ENCODE measurements around the gene ZNF804A.

DNA sequence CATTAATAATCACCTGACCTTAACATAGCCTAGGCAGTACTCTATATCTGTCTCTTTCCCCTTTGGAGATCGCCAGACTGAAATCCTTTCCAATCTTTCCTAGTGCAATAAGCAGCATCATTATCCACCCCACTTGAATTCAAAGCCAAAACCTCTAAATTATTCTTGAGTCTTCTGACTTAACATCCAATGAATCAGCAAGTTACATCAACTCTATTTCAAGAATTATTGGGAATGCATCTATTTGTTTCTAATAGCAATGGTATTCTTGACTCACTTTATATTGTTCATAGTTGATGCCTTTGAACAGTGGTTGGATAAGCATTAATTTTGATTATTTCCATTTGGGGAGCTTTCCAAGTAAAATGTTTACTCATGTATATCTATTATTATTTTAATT lies 144.8 kb downstream of the ZNF804A start:
- TF ChIP-seq, protein P1, sequence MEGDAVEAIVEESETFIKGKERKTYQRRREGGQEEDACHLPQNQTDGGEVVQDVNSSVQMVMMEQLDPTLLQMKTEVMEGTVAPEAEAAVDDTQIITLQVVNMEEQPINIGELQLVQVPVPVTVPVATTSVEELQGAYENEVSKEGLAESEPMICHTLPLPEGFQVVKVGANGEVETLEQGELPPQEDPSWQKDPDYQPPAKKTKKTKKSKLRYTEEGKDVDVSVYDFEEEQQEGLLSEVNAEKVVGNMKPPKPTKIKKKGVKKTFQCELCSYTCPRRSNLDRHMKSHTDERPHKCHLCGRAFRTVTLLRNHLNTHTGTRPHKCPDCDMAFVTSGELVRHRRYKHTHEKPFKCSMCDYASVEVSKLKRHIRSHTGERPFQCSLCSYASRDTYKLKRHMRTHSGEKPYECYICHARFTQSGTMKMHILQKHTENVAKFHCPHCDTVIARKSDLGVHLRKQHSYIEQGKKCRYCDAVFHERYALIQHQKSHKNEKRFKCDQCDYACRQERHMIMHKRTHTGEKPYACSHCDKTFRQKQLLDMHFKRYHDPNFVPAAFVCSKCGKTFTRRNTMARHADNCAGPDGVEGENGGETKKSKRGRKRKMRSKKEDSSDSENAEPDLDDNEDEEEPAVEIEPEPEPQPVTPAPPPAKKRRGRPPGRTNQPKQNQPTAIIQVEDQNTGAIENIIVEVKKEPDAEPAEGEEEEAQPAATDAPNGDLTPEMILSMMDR (IDR thresholded peaks at IDR 0.05): no peak
- TF ChIP-seq POLR2A (IDR thresholded peaks at IDR 0.05): no peak
